ENCODE data around the gene SPEM1.

The SPEM1 gene

DNA sequence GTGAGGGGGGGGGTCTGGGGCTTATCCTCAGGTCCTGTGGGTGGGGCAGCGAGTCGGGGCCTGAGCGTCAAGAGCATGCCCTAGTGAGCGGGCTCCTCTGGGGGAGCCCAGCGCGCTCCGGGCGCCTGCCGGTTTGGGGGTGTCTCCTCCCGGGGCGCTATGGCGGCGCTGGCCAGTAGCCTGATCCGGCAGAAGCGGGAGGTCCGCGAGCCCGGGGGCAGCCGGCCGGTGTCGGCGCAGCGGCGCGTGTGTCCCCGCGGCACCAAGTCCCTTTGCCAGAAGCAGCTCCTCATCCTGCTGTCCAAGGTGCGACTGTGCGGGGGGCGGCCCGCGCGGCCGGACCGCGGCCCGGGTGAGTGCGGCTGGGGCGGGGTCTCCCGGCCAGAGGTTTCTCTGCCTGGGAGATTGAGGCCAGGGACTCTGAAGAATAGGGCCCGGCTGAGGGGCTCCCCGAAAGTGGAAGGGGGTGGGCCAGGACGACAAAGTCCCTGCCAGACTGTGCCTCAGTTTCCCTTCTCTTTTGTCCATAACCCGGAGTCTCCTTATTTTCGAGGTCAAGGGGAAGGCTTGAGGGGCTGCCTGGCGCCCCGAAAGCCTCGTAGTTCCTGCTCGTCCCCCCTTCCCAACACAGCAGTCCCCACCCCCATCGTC is 19.5 kb downstream of the SPEM1 start, which contains the start of gene FGF11:
FGF11 (plus strand) TSS at position 51 of the 651 bp plus-strand sequence; CDS start at position 160, 109 bp downstream.
- H3K4me2 ChIP-seq (ENCODE audit: low read depth, low read length, poor library complexity, severe bottlenecking): peak within 1 kb of the TSS; percentile 39
- H3K9me2 ChIP-seq (replicated peaks; ENCODE audit: insufficient read depth, low read length): no peaks in the 10 kb centered on the region
- H4K20me1 ChIP-seq (ENCODE audit: low read depth, low read length): no peaks in the 10 kb centered on the region
- H3K27ac ChIP-seq (ENCODE audit: low read depth, low read length): no peak within 1 kb of the TSS
- peak within 1 kb of the TSS; percentile 21; the same call in 1 of the 2 replicates for H3K9ac ChIP-seq (ENCODE audit: low read length)
- no peaks in the 10 kb centered on the region for H3K9me3 ChIP-seq (ENCODE audit: insufficient read depth, low read length)
- H3K4me3 ChIP-seq (ENCODE audit: insufficient read depth, low read length, poor library complexity, severe bottlenecking): no peak within 1 kb of the TSS
- no peak for TF ChIP-seq EZH2phosphoT487 (conservative IDR thresholded peaks at IDR 0.05; ENCODE audit: low read length)
- TF ChIP-seq, protein P1, sequence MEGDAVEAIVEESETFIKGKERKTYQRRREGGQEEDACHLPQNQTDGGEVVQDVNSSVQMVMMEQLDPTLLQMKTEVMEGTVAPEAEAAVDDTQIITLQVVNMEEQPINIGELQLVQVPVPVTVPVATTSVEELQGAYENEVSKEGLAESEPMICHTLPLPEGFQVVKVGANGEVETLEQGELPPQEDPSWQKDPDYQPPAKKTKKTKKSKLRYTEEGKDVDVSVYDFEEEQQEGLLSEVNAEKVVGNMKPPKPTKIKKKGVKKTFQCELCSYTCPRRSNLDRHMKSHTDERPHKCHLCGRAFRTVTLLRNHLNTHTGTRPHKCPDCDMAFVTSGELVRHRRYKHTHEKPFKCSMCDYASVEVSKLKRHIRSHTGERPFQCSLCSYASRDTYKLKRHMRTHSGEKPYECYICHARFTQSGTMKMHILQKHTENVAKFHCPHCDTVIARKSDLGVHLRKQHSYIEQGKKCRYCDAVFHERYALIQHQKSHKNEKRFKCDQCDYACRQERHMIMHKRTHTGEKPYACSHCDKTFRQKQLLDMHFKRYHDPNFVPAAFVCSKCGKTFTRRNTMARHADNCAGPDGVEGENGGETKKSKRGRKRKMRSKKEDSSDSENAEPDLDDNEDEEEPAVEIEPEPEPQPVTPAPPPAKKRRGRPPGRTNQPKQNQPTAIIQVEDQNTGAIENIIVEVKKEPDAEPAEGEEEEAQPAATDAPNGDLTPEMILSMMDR (IDR thresholded peaks at IDR 0.05; ENCODE audit: insufficient read depth, low read length, poor library complexity, severe bottlenecking): no peak
- no peaks in the 10 kb centered on the region for H3K79me2 ChIP-seq (ENCODE audit: insufficient read depth, low read length)
- H3K36me3 ChIP-seq (ENCODE audit: low read length): no peaks in the 10 kb centered on the region
- no peaks in the 10 kb centered on the region for H3K27me3 ChIP-seq (ENCODE audit: low read length)
- no peak within 1 kb of the TSS for H2AFZ ChIP-seq (ENCODE audit: low read depth, low read length, severe bottlenecking)
- no peaks in the 10 kb centered on the region for H3F3A ChIP-seq (ENCODE audit: insufficient read depth)

GRCh38 chr17:7440113-7440833 is 20.1 kb downstream of the SPEM1 start:
- peak overlapping the region; percentile 21; the same call in 1 of the 2 replicates for H3K9ac ChIP-seq (ENCODE audit: low read length)
- TF ChIP-seq, protein P1 (IDR thresholded peaks at IDR 0.05; ENCODE audit: insufficient read depth, low read length, poor library complexity, severe bottlenecking): no peak
- TF ChIP-seq EZH2phosphoT487 (conservative IDR thresholded peaks at IDR 0.05; ENCODE audit: low read length): no peak
- H3K9me3 ChIP-seq (ENCODE audit: insufficient read depth, low read length): no peaks in the 10 kb centered on the region
- H3K79me2 ChIP-seq (ENCODE audit: insufficient read depth, low read length): no peaks in the 10 kb centered on the region
- H3F3A ChIP-seq (ENCODE audit: insufficient read depth): no peaks in the 10 kb centered on the region
- no peaks in the 10 kb centered on the region for H3K27me3 ChIP-seq (ENCODE audit: low read length)
- no peaks in the 10 kb centered on the region for H4K20me1 ChIP-seq (ENCODE audit: low read depth, low read length)
- H3K36me3 ChIP-seq (ENCODE audit: low read length): no peaks in the 10 kb centered on the region
- H2AFZ ChIP-seq (ENCODE audit: low read depth, low read length, severe bottlenecking): no peak overlapping the region
- H3K27ac ChIP-seq (ENCODE audit: low read depth, low read length): no peak overlapping the region
- no peak overlapping the region for H3K4me3 ChIP-seq (ENCODE audit: insufficient read depth, low read length, poor library complexity, severe bottlenecking)
- peak overlapping the region; percentile 39 for H3K4me2 ChIP-seq (ENCODE audit: low read depth, low read length, poor library complexity, severe bottlenecking)
- H3K9me2 ChIP-seq (replicated peaks; ENCODE audit: insufficient read depth, low read length): no peaks in the 10 kb centered on the region

- H3K27me3 ChIP-seq (ENCODE audit: low read length): no peaks in the 10 kb centered on the region
- H3K79me2 ChIP-seq (ENCODE audit: insufficient read depth, low read length): no peaks in the 10 kb centered on the region
- H3K9me3 ChIP-seq (ENCODE audit: insufficient read depth, low read length): no peaks in the 10 kb centered on the region
- peak overlapping the region; percentile 21; the same call in 1 of the 2 replicates for H3K9ac ChIP-seq (ENCODE audit: low read length)
- H4K20me1 ChIP-seq (ENCODE audit: low read depth, low read length): no peaks in the 10 kb centered on the region
- H3K4me2 ChIP-seq (ENCODE audit: low read depth, low read length, poor library complexity, severe bottlenecking): peak overlapping the region; percentile 39
- no peak overlapping the region for H3K27ac ChIP-seq (ENCODE audit: low read depth, low read length)
- no peaks in the 10 kb centered on the region for H3K9me2 ChIP-seq (replicated peaks; ENCODE audit: insufficient read depth, low read length)
- no peak overlapping the region for H2AFZ ChIP-seq (ENCODE audit: low read depth, low read length, severe bottlenecking)
- H3F3A ChIP-seq (ENCODE audit: insufficient read depth): no peaks in the 10 kb centered on the region
- H3K36me3 ChIP-seq (ENCODE audit: low read length): no peaks in the 10 kb centered on the region
- TF ChIP-seq, protein P1 (IDR thresholded peaks at IDR 0.05; ENCODE audit: insufficient read depth, low read length, poor library complexity, severe bottlenecking): no peak
- TF ChIP-seq EZH2phosphoT487 (conservative IDR thresholded peaks at IDR 0.05; ENCODE audit: low read length): no peak
- no peak overlapping the region for H3K4me3 ChIP-seq (ENCODE audit: insufficient read depth, low read length, poor library complexity, severe bottlenecking)
Measured at GRCh38 chr17:7440834-7441195, 20.7 kb downstream of the SPEM1 start.
